ENCODE results near the gene ACSS2.

DNA sequence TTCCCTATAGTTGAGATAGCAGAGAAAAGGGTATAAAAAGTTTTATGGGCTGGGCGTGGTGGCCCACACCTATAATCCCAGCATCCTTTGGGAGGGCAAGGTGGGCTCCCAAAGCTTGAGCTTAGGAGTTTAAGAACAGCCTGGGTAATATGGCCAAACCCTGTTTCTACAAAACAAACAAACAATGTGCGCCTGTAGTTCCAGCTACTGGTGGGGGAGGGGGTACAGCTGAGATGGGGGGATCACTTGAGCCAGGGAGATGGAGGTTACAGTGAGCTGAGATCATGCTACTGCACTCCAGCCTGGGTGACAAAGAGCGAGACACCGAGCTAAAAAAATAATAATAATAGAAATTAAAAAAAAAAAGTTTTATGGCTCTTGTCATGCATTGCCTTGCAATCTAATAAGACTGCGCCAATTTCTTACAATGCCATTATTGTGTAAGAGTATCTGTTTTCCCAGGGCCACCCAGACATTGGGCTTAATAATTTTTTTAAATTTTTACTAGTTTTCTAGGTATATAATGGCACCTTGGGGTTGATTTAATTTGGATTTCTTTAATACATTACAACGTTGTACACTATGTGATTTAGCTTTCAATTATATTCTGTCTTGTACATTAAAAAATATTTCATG is 3.9 kb downstream of the ACSS2 start:
- no peak for TF ChIP-seq LEF1 (IDR thresholded peaks at IDR 0.05; ENCODE audit: borderline replicate concordance)
- no peak for TF ChIP-seq SP1 (IDR thresholded peaks at IDR 0.05)
- TF ChIP-seq, protein P1, sequence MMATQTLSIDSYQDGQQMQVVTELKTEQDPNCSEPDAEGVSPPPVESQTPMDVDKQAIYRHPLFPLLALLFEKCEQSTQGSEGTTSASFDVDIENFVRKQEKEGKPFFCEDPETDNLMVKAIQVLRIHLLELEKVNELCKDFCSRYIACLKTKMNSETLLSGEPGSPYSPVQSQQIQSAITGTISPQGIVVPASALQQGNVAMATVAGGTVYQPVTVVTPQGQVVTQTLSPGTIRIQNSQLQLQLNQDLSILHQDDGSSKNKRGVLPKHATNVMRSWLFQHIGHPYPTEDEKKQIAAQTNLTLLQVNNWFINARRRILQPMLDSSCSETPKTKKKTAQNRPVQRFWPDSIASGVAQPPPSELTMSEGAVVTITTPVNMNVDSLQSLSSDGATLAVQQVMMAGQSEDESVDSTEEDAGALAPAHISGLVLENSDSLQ (IDR thresholded peaks at IDR 0.05) = no peak
- TF ChIP-seq L3MBTL2 (conservative IDR thresholded peaks at IDR 0.05) = no peak
- TF ChIP-seq BHLHE40 (IDR thresholded peaks at IDR 0.05; ENCODE audit: borderline replicate concordance) = no peak
- no peak for TF ChIP-seq FOXA1 (IDR thresholded peaks at IDR 0.05)
- no peak for TF ChIP-seq TARDBP (IDR thresholded peaks at IDR 0.05)
- TF ChIP-seq FOXM1 (IDR thresholded peaks at IDR 0.05; ENCODE audit: borderline replicate concordance) = no peak

All from HEK293T (cell line).